Lung (tissue), 12 donors: Measurements from ENCODE around the gene IQSEC1. TPM values are rescaled to one million over a fixed set of nuclear protein-coding genes. Genes with fewer than 3 reads are reported as not detected.

Experiments used
- ATAC-seq: fragments of 200-7000 bp; cut with Tn5 transposase; one replicate; pipeline ENCODE4 v1.9.1; 2020; ENCODE audit warnings: moderate number of reproducible peaks; ENCODE audit not compliant: insufficient read depth, low FRiP score
- DNase-seq, 3 donors: peaks; one replicate each; pipeline ENCODE4 v3.0.0-alpha.2; 2013 to 2017
- H3K27ac ChIP-seq, 2 donors: one replicate each; pipeline ENCODE4 v1.5.1; 2013; ENCODE audit warnings: mild to moderate bottlenecking in 2 of 2, moderate library complexity in 2 of 2, control low read depth in 1 of 2, inconsistent platforms in 1 of 2, low read depth in 1 of 2, low read length in 1 of 2
- H3K27me3 ChIP-seq, 3 donors: one replicate each; pipeline ENCODE4 v1.5.1; 2013; ENCODE audit warnings: low read length in 2 of 3; ENCODE audit not compliant: control insufficient read depth in 3 of 3, insufficient read depth in 3 of 3
- H3K36me3 ChIP-seq, 4 donors: one replicate each; pipeline ENCODE4 v1.5.1; 2013; ENCODE audit warnings: low read length in 4 of 4, mild to moderate bottlenecking in 1 of 4, moderate library complexity in 1 of 4; ENCODE audit not compliant: control insufficient read depth in 4 of 4, insufficient read depth in 4 of 4
- H3K4me1 ChIP-seq, 5 donors: one replicate each; pipeline ENCODE4 v1.5.1; 2013; ENCODE audit warnings: low read length in 5 of 5, mild to moderate bottlenecking in 2 of 5, moderate library complexity in 1 of 5; ENCODE audit not compliant: control insufficient read depth in 5 of 5, insufficient read depth in 5 of 5
- H3K4me3 ChIP-seq: one replicate; pipeline ENCODE4 v1.5.1; 2013; ENCODE audit warnings: mild to moderate bottlenecking, control low read depth, moderate library complexity
- H3K9ac ChIP-seq, 2 donors: one replicate each; pipeline ENCODE4 v1.5.1; 2013; ENCODE audit warnings: low read length in 2 of 2, control low read depth in 1 of 2; ENCODE audit not compliant: insufficient read depth in 1 of 2
- H3K9me3 ChIP-seq, 4 donors: one replicate each; pipeline ENCODE4 v1.5.1; 2013; ENCODE audit warnings: low read length in 3 of 4, mild to moderate bottlenecking in 1 of 4, moderate library complexity in 1 of 4; ENCODE audit not compliant: control insufficient read depth in 4 of 4, insufficient read depth in 3 of 4
- CTCF ChIP-seq: IDR thresholded peaks from 2 replicates; pipeline ENCODE4 v1.5.1; 2012; ENCODE audit warnings: mild to moderate bottlenecking; ENCODE audit errors: control extremely low read depth, extremely low read depth
- WGBS, 2 donors: extraction: QIAGEN DNeasy Blood & Tissue Kit; methylation state at CpG; one replicate each; pipeline ENCODE4 v1.1.7; 2013; 5-methylcytosine and 5-hydroxymethylcytosine counted together
- polyA plus RNA-seq, 2 donors: library from polyadenylated mRNA; stranded (reverse); fragments of 200-250 nt; gene quantifications; one replicate each; pipeline ENCODE4 v1.2.1, GENCODE V29; 2013
- total RNA-seq, 2 donors: library from RNA; depleted of rRNA in 1 of 2; stranded (reverse); fragments of >200 nt in 1 of 2; gene quantifications; one replicate each; pipeline ENCODE4 v1.2.1, GENCODE V29; 2014 to 2021
- donor health status: control.
- donor health status: control.
- donor health status: Bipolar disorder and iron deficiency.
- donor health status: healthy.
- donor health status: DM: yes; HTN: yes; CAD: no.

IQSEC1 gene
- total and polyA plus RNA-seq, 4 donors: 13.9 to 69.1 (median 31.1) TPM

DNA sequence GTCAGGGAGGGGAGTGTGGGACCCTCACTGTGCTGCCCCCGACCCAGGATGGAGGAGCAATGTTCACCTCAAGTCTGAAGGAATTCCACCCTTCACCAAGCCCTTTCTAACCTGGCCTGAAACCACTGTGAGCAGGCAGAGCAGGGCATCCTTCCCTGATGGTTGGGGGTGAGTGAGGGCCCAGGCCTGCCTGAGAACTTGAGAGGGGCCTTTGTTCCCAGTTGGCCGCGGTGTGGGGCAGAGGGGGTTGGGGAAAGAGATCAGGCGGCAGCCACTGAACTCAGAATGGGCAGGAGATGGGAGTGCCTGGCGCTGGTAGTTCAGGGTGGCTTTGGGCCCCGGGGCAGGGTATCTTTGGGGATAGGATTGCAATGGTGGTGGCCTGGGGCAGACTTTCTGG lies 128.4 kb downstream of the IQSEC1 start:
- DNase-seq (peak in 2 of 3 donors; percentile 28 to 31), ATAC-seq (no peak)
- Histone ChIP-seq H3K36me3 (peaks cover 0 to 22% (median 8%) of the 10 kb centered on the region in 4 donors), H3K27me3 (no peaks in the 10 kb centered on the region), H3K27ac (no peak overlapping the region), H3K9ac (no peak overlapping the region), H3K4me1 (peaks cover 8 to 48% (median 27%) of the 10 kb centered on the region in 5 donors), H3K9me3 (peaks cover 0 to 2% (median 0%) of the 10 kb centered on the region in 4 donors), H3K4me3 (no peak overlapping the region)
- WGBS, 2 donors: 81 to 89% methylated on average over 6 of the region's 6 CpGs
- no peak for TF ChIP-seq CTCF

- TF ChIP-seq CTCF: no peak
- Histone ChIP-seq H3K36me3 (peaks cover 0 to 25% (median 10%) of the 10 kb centered on the region in 4 donors), H3K4me3 (no peak overlapping the region), H3K27me3 (no peaks in the 10 kb centered on the region), H3K4me1 (peaks cover 9 to 51% (median 27%) of the 10 kb centered on the region in 5 donors), H3K9me3 (peaks cover 0 to 2% (median 0%) of the 10 kb centered on the region in 4 donors), H3K9ac (no peak overlapping the region), H3K27ac (no peak overlapping the region)
- WGBS, 2 donors: 77 to 89% methylated on average over 15 of the region's 15 CpGs
- DNase-seq (peak; percentile 42 to 63 (median 53)), ATAC-seq (no peak)
Observed at GRCh38 chr3:12944413-12944812, 128.8 kb downstream of the IQSEC1 start.

GRCh38 chr3:12943124-12944021 lies 129.9 kb downstream of the IQSEC1 start:
- DNase-seq (no peak), ATAC-seq (no peak)
- peaks cover 17 to 58% (median 20%) of the 10 kb centered on the region in 5 donors for H3K4me1 ChIP-seq
- peaks cover 0 to 33% (median 14%) of the 10 kb centered on the region in 4 donors for H3K36me3 ChIP-seq
- no peak overlapping the region for H3K4me3 ChIP-seq
- no peak for TF ChIP-seq CTCF
- H3K9me3 ChIP-seq: peaks cover 0 to 2% (median 0%) of the 10 kb centered on the region in 4 donors
- 91 to 92% methylated on average over 22 of the region's 22 CpGs for WGBS, 2 donors
- H3K27ac ChIP-seq: no peak overlapping the region
- H3K27me3 ChIP-seq: no peaks in the 10 kb centered on the region
- H3K9ac ChIP-seq: no peak overlapping the region
